ENCODE measurements around the gene TNFRSF18. TPM values are rescaled to one million over a fixed set of nuclear protein-coding genes. Genes with fewer than 3 reads are reported as not detected.
"Not testable (repeated sequence)": the region's sequence is repeated elsewhere in the genome, so short reads cannot be mapped to it uniquely, and the experiment has no call there.

The TNFRSF18 gene
- polyA plus RNA-seq, 5 donors = 0.28 to 1.4 (median 0.93) TPM

DNA sequence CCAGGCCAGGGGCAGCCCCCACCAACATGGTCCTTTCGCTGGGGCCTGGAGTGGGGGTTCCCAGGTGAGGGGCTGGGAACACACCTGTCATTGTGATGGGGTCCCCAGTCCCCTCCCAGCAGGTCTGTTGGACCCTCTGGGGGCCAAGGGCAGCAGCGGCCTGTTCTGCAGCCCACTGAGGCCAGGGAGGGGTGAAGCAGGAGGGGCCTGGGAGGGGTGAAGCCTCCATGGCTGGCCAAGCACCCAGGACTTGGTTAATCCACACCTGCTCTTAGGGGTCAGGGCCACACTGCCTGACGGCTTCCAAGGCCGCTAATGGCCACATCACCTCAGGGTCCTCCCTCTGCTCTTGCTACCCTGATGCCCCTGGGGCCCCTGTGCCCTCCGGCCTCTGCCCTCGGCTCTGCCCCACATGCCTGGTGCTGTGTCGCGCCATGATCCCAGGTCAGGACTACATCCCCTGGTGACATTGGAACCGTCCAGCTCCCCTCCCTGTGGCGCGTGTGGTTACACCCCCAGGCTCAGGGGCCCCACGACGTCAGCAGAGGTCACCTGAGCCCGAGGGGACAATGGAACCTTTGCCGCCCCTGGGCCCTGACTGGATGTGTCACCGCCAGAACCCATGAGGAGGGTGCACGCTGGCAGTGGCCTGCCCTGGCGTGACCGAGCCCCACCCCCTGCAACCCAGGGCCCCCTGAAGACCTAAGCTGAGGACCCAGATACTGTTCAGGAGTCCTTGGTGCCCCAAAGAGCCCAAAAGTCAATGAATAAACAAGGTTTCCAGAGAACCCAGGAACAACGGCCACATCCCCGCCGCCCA lies 7.0 kb downstream of the TNFRSF18 start:
- no peak for DNase-seq

DNA sequence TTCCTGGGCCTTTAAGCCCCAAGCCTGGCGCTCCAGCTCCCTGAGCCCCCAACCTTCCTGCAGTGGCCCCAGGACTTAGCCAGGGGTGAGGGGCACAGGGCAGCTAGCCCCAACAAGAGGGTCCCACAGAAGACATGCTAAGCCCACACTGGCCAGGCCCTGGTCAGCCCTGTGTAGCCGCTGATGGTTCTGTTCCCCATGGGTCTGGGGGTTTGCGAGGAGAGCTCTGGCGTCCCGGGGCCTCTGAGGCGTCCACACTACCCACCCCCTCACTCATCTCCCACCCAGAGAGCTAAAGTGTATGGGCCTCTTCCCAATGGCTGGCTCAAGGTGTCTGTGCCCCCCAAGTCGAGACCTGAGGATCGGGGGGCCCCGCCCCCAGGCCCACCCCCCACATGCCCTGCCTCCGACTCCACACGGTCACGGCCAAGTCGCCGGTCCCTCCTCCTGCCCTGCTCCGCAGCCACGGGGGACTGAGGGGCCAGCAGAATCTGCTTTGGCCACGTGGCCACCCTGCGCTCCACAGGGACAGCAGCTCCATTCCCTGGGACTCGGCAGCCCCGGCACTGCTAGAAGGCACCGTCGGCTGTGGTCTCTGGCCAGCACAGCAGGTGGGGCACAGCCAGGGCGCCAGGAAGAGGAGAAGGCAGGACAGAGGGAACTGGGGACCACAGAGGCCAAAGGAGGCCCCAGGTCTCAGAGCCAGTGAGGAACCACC lies 7.8 kb downstream of the TNFRSF18 start:
- no peak for DNase-seq

GRCh38 chr1:1197551-1198422 lies 8.6 kb downstream of the TNFRSF18 start:
- no peak for DNase-seq

DNA sequence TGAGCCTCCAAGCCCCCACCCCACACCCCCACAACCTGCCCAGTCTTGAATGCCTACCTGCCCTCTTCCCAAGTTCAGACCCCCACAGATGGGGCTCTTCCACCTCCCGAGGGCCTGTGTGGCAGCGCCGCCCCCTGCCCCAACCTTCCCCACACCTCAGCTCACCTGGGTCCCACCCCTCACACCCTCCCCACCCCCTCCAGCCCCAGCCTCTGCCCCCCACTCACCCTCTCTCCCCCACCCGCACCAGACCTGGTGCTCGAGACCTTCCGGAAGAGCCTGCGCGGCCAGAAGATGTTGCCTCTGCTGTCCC lies 9.2 kb downstream of the TNFRSF18 start:
- DNase-seq = no peak

GRCh38 chr1:1196431-1197187 lies 9.8 kb downstream of the TNFRSF18 start:
- DNase-seq = no peak

DNA sequence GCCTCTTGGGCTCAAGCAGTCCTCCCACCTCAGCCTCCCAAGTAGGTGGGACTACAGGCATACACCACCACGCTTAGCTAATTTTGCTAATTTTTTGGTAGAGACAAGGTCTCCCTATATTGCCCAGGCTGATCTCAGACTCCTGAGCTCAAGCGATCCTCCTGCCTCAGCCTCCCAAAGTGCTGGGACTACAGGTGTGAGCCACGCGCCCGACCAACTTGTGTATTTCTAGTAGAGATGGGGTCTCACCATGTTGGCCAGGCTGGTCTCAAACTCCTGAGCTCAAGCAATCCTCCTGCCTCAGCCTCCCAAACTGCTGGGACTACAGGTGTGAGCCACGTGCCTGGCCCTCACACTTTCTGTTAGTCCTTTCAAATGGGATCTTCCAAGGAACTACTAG lies 10.7 kb downstream of the TNFRSF18 start:
- not testable (repeated sequence) for DNase-seq

DNA sequence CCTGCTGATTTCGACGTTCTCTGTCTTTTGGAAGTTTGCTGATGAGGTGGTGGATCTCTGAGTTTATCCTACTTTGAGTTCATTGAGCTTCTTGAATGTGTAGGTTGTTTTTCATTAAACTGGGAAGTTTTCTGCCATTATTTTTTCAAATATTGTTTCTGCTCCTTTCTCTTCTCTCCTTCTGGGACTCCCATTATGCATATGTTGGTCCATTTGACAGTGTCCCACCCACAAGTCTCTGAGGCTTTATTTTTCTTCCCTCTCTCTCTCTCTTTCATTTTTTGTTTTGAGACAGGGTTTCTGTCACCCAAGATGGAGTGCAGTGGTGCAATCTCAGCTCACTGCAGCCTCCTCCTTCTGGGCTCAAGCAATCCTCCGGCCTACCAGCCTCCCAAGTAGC lies 11.7 kb downstream of the TNFRSF18 start:
- no peak for DNase-seq

DNA sequence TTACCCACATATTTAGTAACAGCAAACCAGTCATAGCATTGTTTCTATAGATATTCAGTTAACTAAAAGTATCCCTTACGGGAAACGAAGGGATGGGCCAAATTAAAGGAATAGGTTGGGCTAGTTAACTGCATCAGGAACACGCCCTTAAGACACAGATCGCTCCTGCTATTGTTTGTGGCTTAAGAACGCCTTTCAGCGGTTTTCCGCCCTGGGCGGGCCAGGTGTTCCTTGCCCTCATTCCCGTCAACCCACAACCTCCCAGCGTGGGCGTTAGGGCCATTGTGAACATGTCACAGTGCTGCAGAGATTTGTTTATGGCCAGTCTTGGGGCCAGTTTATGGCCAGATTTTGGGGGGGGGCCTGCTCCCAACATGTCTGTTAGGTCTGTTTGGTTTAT lies 14.7 kb downstream of the TNFRSF18 start:
- no peak for DNase-seq

GRCh38 chr1:1189111-1189510 lies 17.3 kb downstream of the TNFRSF18 start:
- DNase-seq = no peak

- DNase-seq = no peak
These were observed 18.5 kb downstream of the TNFRSF18 start for GRCh38 chr1:1187938-1188337.

GRCh38 chr1:1185101-1185765 lies 21.2 kb downstream of the TNFRSF18 start:
- no peak for DNase-seq

DNA sequence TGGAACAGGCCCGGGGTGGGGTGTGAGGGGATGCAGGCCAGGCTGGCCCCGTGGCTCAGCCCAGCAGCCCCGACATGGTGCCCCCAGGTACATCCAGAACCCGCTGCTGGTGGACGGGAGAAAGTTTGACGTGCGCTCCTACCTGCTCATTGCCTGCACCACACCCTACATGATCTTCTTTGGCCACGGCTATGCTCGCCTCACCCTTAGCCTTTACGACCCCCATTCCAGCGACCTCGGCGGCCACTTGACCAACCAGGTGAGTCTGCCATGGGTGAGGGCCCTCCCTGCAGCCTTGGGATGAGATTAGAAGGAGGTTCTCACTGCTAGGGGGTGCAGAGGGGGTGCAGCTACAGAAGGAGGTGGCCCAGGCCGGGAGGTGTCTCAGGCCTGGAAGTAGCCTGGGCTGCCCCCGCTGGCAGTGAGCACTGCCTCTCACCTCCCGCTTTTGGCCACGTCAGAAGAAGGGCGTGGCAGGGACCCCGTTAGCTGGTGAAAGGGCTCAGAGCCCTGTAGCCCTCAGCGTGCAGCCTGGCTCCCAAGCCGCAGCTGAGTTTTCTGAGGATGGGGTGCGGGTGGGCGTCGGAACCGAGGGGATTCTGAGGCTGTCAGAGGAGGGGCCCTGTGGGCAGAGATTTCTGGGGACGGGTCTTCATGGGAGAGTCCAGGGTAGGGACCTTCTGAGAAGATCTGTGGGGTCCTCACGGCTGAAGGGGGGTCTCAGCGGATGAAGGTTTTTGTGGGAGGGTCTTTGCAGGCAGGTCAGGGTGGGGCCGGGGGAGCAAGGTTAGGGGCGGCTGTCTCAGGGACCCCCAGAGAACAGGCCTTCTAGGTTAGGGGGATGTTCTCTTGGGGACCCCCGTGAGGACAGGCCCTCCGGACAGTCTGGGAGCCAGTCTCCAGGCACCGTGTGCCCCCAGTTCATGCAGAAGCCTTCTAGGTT lies 22.3 kb downstream of the TNFRSF18 start:
- DNase-seq = no peak

DNA sequence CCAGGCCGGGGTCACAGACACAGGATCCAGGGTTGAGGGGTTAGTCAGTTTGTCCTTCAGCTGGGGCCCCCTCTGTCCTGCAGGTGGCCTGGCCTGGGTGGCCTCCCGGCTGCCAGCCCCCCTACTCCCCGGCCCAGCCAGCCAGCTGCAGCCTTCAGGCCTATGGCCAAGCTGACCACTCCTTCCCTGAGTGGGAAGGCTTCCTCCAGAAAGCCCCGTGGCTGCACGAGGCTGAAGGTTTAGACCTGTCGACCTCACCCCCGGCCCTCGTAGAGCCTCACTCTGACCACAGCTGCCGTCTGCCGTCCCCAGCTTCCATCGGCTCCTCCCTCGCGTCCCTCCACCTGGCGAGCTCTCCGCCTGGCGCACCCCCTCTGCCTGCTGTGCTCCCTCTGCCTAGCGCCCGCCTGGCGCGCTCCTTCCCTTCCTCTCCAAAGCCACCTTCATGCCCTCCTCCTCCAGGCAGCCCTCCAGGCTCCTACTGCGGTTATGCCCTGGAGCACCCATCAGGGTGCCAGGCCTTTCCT lies 23.1 kb downstream of the TNFRSF18 start:
- no peak for DNase-seq

DNA sequence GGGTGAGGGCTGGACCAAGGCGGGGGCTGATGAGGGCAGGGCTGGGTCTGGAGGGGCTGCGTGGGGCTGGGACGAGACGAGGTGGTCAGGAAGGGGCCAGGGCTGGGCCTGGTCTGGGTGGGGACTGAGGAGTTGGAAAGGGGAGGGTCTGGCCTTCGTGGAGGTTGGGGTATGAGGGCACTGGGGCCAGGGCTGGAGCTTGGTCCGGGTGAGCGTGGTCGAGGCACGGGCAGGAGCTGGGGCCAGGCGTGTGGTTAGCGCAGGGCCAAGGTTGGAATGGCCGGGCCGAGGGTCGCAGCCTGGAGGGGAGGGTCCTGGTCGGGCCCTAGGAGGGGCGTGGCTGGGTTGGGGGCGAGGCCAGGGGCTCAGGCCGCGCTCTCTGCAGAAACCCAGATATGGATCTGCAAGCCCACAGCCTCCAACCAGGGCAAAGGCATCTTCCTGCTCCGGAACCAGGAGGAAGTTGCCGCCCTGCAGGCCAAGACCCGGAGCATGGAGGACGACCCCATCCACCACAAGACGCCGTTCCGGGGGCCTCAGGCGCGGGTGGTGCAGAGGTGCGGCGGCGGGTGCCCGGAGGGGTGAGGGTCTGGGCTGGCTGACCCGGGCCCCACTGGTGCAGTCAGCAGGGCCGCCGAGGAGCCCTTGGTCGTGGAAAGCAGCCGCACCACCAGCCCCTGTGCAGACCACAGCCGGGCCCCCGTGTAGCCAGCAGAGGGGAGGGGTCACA lies 23.7 kb downstream of the TNFRSF18 start:
- no peak for DNase-seq

DNA sequence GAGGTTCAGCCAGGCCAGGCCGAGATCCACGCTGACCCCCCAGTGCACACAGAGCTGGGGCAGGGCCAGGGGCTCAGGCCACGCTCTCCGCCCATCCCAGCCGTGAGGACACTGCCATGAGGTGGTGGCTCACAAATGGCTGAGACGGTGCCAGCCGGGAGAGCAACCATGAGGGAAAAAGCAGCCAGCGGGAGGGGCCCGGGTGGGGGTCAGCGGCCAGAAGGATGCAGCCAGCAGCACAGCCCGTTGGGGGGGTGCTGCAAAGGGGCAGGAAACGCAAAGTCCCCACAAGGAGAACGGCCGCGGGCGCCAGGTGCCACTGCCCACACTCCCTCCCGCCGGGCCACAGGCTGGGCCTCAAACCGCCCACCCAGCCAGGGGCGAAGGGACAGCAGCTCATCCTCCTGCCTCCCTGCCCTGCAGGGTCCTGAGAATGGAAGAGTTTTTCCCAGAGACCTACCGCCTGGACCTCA lies 24.4 kb downstream of the TNFRSF18 start:
- no peak for DNase-seq

DNA sequence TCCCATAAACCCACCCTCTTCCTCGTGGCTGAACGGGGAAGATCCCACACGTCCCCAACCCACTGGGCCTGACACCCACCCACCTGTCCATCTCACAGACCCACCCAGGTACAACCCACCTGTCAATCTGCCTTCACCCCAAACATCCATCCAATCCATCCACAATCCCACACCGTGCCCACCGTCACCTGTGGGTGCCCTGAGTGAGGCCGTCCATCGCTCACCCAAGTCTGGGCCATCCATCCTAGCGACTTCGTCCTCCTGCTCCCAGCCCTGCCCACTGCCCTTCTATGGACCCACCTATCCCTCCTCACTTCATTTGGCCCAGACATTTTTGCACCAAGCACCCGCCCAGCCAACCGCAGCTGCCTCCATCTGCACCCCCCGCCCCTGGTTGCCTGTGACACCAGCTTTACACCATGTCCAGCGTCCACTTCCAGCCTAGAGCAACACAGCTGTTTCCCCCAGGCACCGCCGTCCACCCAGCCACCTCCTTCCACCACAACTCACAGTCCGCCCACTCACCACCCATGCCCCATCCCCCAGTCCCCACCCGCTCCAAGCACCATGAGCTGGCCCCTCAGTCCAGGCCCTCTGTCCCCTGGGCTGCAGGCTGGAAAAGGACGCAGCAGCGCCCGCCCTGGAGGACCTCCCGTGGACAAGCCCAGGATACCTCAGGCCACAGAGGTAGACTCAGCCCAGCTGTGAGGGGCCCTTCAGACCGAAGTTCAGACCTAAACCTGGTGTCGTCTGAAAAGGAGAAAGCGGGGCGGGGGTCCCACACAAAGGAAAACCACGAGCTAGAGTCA lies 25.1 kb downstream of the TNFRSF18 start:
- DNase-seq = no peak

- no peak for DNase-seq
These were observed 26.2 kb downstream of the TNFRSF18 start for GRCh38 chr1:1179983-1180861.

Data from right lung (tissue), 5 donors.